HepG2 (cell line): Measurements from ENCODE around the gene GRM8. TPM values are rescaled to one million over a fixed set of nuclear protein-coding genes. Genes with fewer than 3 reads are reported as not detected.

Experiments used
- ATAC-seq: fragments of 200-7000 bp; cut with Tn5 transposase; 3 replicates; pipeline ENCODE4 v1.9.1; 2020; ENCODE audit warnings: mild to moderate bottlenecking, moderate library complexity
- BruUV-seq: library from RNA; stranded (reverse); fragments of 400-500 nt; replicated peaks from 2 replicates; lab custom pipeline; 2021; lab: Mats Ljungman, UMichigan
- CTCF ChIA-PET: fragments of 300-600 bp; formaldehyde crosslinking; extraction: SDS; loops from one replicate; lab custom pipeline; 2021; ENCODE audit warnings: low total read pairs, inconsistent platforms, low intra/inter-chr PET ratio; lab: Yijun Ruan, JAX
- POLR2A ChIA-PET: fragments of 350-600 bp; sonication (Branson Sonifier 250); formaldehyde crosslinking; loops from one replicate; lab custom pipeline; 2020; ENCODE audit warnings: antibody characterized with exemption, inconsistent platforms; lab: Yijun Ruan, JAX
- DNase-seq: peaks from one replicate; pipeline ENCODE4 v3.0.0-alpha.2; 2015; ENCODE audit warnings: low spot score
- FAIRE-seq: peaks from 3 replicates; lab custom pipeline; 2011; peaks lifted over from hg19 to GRCh38; lab: Jason Lieb, UNC
- H2AFZ ChIP-seq: one replicate; pipeline ENCODE4 v1.6.1; 2011; ENCODE audit warnings: low read length, inconsistent platforms
- H3K27ac ChIP-seq: fragments of 300-600 bp; 3 replicates; pipeline ENCODE4 v1.8.0; 2011; ENCODE audit warnings: mixed run types, mild to moderate bottlenecking, mixed read lengths, low read length, inconsistent platforms; ENCODE audit not compliant: insufficient read depth; ENCODE audit errors: extremely low read length
- H3K27me3 ChIP-seq, 2 experiments: fragments of 200-600 bp in 1 of 2; 2 replicates in 1 of 2; 3 replicates in 1 of 2; pipeline versions ENCODE4 v1.6.0 to v1.8.0; 2011; ENCODE audit warnings: low read length in 2 of 2, mild to moderate bottlenecking in 2 of 2, moderate library complexity in 2 of 2, inconsistent platforms in 1 of 2; ENCODE audit not compliant: insufficient read depth in 2 of 2, control insufficient read depth in 1 of 2
- H3K36me3 ChIP-seq, 2 experiments: fragments of 200-600 bp in 1 of 2; replicated peaks in 1 of 2; 2 replicates in 1 of 2; 3 replicates in 1 of 2; pipeline versions ENCODE4 v1.5.1 to v1.8.0; 2011; ENCODE audit warnings: low read length in 2 of 2, inconsistent platforms in 1 of 2; ENCODE audit not compliant: insufficient read depth in 2 of 2, control insufficient read depth in 1 of 2
- H3K4me1 ChIP-seq: 2 replicates; pipeline ENCODE4 v1.5.1; 2012; ENCODE audit warnings: low read length, inconsistent platforms; ENCODE audit not compliant: insufficient read depth
- H3K4me2 ChIP-seq: 2 replicates; pipeline ENCODE4 v1.6.0; 2011; ENCODE audit warnings: low read depth, low read length, inconsistent platforms
- H3K4me3 ChIP-seq, 3 experiments: fragments of 200-600 bp in 1 of 3; sonication (generic), shearing (Covaris generic) in 1 of 3; replicated peaks in 1 of 3; 2 replicates each; pipeline ENCODE4 v1.5.1; 2011 to 2016; ENCODE audit warnings: low read length in 3 of 3, inconsistent platforms in 2 of 3, low read depth in 2 of 3, mild to moderate bottlenecking in 2 of 3, control low read depth in 1 of 3, mixed read lengths in 1 of 3; ENCODE audit not compliant: insufficient read depth in 1 of 3
- H3K79me2 ChIP-seq: one replicate; pipeline ENCODE4 v1.6.1; 2011; ENCODE audit warnings: low read length, inconsistent platforms; ENCODE audit not compliant: insufficient read depth
- H3K9ac ChIP-seq: 2 replicates; pipeline ENCODE4 v1.6.0; 2011; ENCODE audit warnings: mild to moderate bottlenecking, low read depth, low read length, inconsistent platforms; ENCODE audit not compliant: insufficient read depth
- H3K9me3 ChIP-seq: 2 replicates; pipeline ENCODE4 v1.5.1; 2012; ENCODE audit warnings: mild to moderate bottlenecking, low read length
- H4K20me1 ChIP-seq: 2 replicates; pipeline ENCODE4 v1.6.0; 2011; ENCODE audit warnings: inconsistent platforms, mild to moderate bottlenecking, low read length, moderate library complexity; ENCODE audit not compliant: insufficient read depth
- HMGXB4 ChIP-seq, 2 experiments: sonication (generic) in 1 of 2; formaldehyde crosslinking in 1 of 2; IDR thresholded peaks; 2 replicates each; pipeline versions ENCODE4 v1.4.0 to v1.6.1; 2018 to 2020; ENCODE audit warnings: missing genetic modification reagents in 2 of 2, borderline replicate concordance in 1 of 2, low read depth in 1 of 2, mild to moderate bottlenecking in 1 of 2, missing biosample characterization in 1 of 2
- HNRNPL ChIP-seq: fragments of 200-400 bp; formaldehyde crosslinking; IDR thresholded peaks from 2 replicates; pipeline ENCODE4 v1.6.1; 2017; ENCODE audit warnings: mild to moderate bottlenecking, low read depth, low read length
- KDM2A ChIP-seq: sonication (generic); formaldehyde crosslinking; IDR thresholded peaks from 2 replicates; pipeline ENCODE4 v1.4.0; 2020; ENCODE audit warnings: low read depth, missing genetic modification reagents, borderline replicate concordance
- MIER2 ChIP-seq: IDR thresholded peaks from 2 replicates; pipeline ENCODE4 v1.6.1; 2016; ENCODE audit warnings: missing biosample characterization, missing genetic modification reagents
- MTA1 ChIP-seq: sonication (generic); formaldehyde crosslinking; IDR thresholded peaks from 2 replicates; pipeline ENCODE4 v1.4.0; 2020; ENCODE audit warnings: missing genetic modification reagents, mild to moderate bottlenecking, borderline replicate concordance
- SPEN ChIP-seq: sonication (generic); formaldehyde crosslinking; IDR thresholded peaks from 2 replicates; pipeline ENCODE4 v1.5.1; 2020; ENCODE audit warnings: low read depth, mild to moderate bottlenecking, missing genetic modification reagents
- YEATS2 ChIP-seq: sonication (generic); formaldehyde crosslinking; IDR thresholded peaks from 2 replicates; pipeline ENCODE4 v1.4.0; 2020; ENCODE audit warnings: missing genetic modification reagents, borderline replicate concordance
- ZBTB7A ChIP-seq: sonication (generic); formaldehyde crosslinking; IDR thresholded peaks from 2 replicates; pipeline ENCODE4 v1.8.0; 2022; ENCODE audit warnings: mild to moderate bottlenecking, missing genetic modification reagents
- ZNF503 ChIP-seq: sonication (generic); formaldehyde crosslinking; IDR thresholded peaks from 2 replicates; pipeline ENCODE4 v1.4.0; 2020; ENCODE audit warnings: missing genetic modification reagents
- ZSCAN21 ChIP-seq: sonication (generic); formaldehyde crosslinking; IDR thresholded peaks from 2 replicates; pipeline ENCODE4 v1.8.0; 2022; ENCODE audit warnings: mild to moderate bottlenecking, missing genetic modification reagents, moderate library complexity, borderline replicate concordance
- WGBS: methylation state at CpG from one replicate; pipeline ENCODE4 v1.1.6; 2017; ENCODE audit warnings: low lambda C conversion rate; 5-methylcytosine and 5-hydroxymethylcytosine counted together
- in situ Hi-C: cut with HindIII; loops from 2 replicates; pipeline ENCODE4 v1.10.0; 2017; ENCODE audit warnings: low pct_unique_long_range_greater_than_20kb; ENCODE audit not compliant: extremely low pct_ligation_motif_present
- intact Hi-C: fragments of 100-400 bp; cut with micrococcal nuclease; formaldehyde crosslinking; loops from one replicate; pipeline ENCODE4 v1.10.0; 2022; ENCODE audit not compliant: unreplicated experiment
- polyA plus RNA-seq, 8 experiments: library from polyadenylated mRNA; depleted of rRNA in 3 of 8; stranded (reverse) in 7 of 8; unstranded in 1 of 8; fragments of >200 nt; fragmentation: Illumina TruSeq in 4 of 8; extraction: Trizol in 4 of 8; gene quantifications; 2 replicates each; pipeline versions ENCODE4 v1.2.1 to v1.2.3, GENCODE V29; 2011 to 2016; ENCODE audit warnings: low read depth in 4 of 8, missing spikeins in 1 of 8, mixed read lengths in 1 of 8; ENCODE audit not compliant: insufficient read depth in 1 of 8
- total RNA-seq, 5 experiments: library from RNA; depleted of rRNA; stranded (reverse); fragments of >200 nt; fragmentation: Illumina TruSeq; extraction: Trizol; gene quantifications; 2 replicates each; pipeline ENCODE4 v1.2.3, GENCODE V29; 2016; ENCODE audit warnings: low read depth in 1 of 5
- TF ChIP-seq, protein P1 (sequence below): IDR thresholded peaks from 2 replicates; pipeline ENCODE4 v1.6.1; 2016; ENCODE audit warnings: low read depth
- TF ChIP-seq, protein P2 (sequence below): sonication (generic); formaldehyde crosslinking; IDR thresholded peaks from 2 replicates; pipeline ENCODE4 v1.9.0; 2021; ENCODE audit warnings: missing genetic modification reagents, borderline replicate concordance

The GRM8 gene
- total and polyA plus RNA-seq, 2 of the 13 experiments (the other 11 are each of a cell fraction or from before 2014, with no cell fraction given), result not detected

- 24% methylated on average over 3 of the region's 3 CpGs for WGBS
- FAIRE-seq (no peak), DNase-seq (no peak), ATAC-seq (no peak)
- H3K9ac ChIP-seq, result no peak overlapping the region
- TF ChIP-seq, protein P1, sequence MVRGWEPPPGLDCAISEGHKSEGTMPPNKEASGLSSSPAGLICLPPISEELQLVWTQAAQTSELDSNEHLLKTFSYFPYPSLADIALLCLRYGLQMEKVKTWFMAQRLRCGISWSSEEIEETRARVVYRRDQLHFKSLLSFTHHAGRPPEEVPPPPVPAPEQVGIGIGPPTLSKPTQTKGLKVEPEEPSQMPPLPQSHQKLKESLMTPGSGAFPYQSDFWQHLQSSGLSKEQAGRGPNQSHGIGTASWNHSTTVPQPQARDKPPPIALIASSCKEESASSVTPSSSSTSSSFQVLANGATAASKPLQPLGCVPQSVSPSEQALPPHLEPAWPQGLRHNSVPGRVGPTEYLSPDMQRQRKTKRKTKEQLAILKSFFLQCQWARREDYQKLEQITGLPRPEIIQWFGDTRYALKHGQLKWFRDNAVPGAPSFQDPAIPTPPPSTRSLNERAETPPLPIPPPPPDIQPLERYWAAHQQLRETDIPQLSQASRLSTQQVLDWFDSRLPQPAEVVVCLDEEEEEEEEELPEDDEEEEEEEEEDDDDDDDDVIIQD, result no peak
- TF ChIP-seq YEATS2 (CRISPR knock-in tag) (no peak), ZNF503 (CRISPR knock-in tag) (no peak), ZSCAN21 (CRISPR knock-in tag) (no peak), KDM2A (CRISPR knock-in tag) (no peak), ZBTB7A (CRISPR knock-in tag) (no peak), HMGXB4 (CRISPR knock-in tag; IDR thresholded peaks at IDR 0.05; ENCODE audit: borderline replicate concordance in 1 of 2, low read depth in 1 of 2) (no peak), SPEN (CRISPR knock-in tag) (no peak), MTA1 (CRISPR knock-in tag) (no peak), MIER2 (no peak), HNRNPL (no peak)
- TF ChIP-seq, protein P2, sequence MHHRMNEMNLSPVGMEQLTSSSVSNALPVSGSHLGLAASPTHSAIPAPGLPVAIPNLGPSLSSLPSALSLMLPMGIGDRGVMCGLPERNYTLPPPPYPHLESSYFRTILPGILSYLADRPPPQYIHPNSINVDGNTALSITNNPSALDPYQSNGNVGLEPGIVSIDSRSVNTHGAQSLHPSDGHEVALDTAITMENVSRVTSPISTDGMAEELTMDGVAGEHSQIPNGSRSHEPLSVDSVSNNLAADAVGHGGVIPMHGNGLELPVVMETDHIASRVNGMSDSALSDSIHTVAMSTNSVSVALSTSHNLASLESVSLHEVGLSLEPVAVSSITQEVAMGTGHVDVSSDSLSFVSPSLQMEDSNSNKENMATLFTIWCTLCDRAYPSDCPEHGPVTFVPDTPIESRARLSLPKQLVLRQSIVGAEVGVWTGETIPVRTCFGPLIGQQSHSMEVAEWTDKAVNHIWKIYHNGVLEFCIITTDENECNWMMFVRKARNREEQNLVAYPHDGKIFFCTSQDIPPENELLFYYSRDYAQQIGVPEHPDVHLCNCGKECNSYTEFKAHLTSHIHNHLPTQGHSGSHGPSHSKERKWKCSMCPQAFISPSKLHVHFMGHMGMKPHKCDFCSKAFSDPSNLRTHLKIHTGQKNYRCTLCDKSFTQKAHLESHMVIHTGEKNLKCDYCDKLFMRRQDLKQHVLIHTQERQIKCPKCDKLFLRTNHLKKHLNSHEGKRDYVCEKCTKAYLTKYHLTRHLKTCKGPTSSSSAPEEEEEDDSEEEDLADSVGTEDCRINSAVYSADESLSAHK (CRISPR knock-in tag), result no peak
- no peak overlapping the region for H3K27ac ChIP-seq
- ChIA-PET POLR2A (no interaction called here), CTCF (no interaction called here)
- no peak overlapping the region for H3K4me2 ChIP-seq
- intact Hi-C loops (no loop called here), in situ Hi-C loops (no loop called here)
- H3K4me3 ChIP-seq, result no peak overlapping the region
- BruUV-seq, result no TSS peak
- no peaks in the 10 kb centered on the region for H3K27me3 ChIP-seq
- H3K79me2 ChIP-seq, result no peaks in the 10 kb centered on the region
- H3K4me1 ChIP-seq, result peaks cover 9% of the 10 kb centered on the region; the same call in 1 of the 2 replicates
- no peak overlapping the region for H2AFZ ChIP-seq
- peaks cover 16% of the 10 kb centered on the region for H3K9me3 ChIP-seq
- no peaks in the 10 kb centered on the region for H3K36me3 ChIP-seq
- H4K20me1 ChIP-seq, result no peaks in the 10 kb centered on the region
Observed at GRCh38 chr7:126657137-126657536, 595.6 kb downstream of the GRM8 start.
